Measurements from ENCODE around the gene LAMP5. TPM values are rescaled to one million over a fixed set of nuclear protein-coding genes. Genes with fewer than 3 reads are reported as not detected.
A peak's percentile ranks its signal among the peaks of the same experiment; 100 is the strongest.

LAMP5 gene
- total and polyA plus RNA-seq, 2 experiments from 2014 or later, result 0.89 to 1.9 TPM

DNA sequence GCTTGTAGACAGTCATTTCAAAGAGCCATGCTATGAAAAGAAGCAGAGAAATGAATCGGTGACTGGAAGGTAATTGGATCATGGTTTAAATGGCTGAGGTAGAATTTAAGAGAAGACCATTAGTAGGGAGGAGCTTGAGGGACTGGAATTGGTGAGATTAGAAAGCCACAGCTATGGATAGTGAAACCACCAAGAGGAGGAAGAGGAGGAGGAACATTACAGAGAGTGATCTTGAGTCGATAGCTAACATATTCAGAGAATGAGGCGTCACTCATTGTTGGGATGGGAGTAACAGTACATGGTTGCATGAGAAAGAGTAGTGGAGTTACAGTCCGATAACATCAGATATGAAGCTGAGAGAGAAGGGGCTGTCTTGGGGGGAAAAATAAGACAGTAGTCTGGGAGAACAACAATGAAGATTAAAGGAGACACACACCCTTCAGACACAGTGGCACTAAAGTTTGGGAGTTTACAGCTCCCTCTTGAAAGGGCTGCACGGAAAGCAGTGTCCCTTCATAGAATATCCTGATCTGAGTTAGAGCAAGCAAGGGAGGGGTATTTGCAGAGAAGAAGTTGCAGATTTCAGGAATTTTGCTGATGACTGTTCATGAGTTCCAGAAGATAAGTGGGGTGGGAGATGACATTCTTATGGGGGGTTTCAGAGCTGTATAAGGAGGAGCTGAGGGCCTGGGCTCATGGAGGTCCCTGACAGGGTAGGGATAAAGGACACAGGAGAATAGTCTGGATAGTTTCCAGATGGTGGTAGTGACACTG lies 15.1 kb upstream of the LAMP5 start:
- Histone ChIP-seq H3K36me3 (no peaks in the 10 kb centered on the region), H3K9me3 (ENCODE audit: low read depth) (no peaks in the 10 kb centered on the region), H3K4me3 (no peak overlapping the region), H3K27ac (no peak overlapping the region), H3K4me1 (ENCODE audit: low read depth) (no peaks in the 10 kb centered on the region), H3K27me3 (peaks cover 37% of the 10 kb centered on the region)
- DNase-seq (ENCODE audit: low read depth in 1 of 2, low spot score in 1 of 2), result no peak
- no peak for TF ChIP-seq CTCF (IDR thresholded peaks at IDR 0.05; ENCODE audit: low read depth, low read length)

DNA sequence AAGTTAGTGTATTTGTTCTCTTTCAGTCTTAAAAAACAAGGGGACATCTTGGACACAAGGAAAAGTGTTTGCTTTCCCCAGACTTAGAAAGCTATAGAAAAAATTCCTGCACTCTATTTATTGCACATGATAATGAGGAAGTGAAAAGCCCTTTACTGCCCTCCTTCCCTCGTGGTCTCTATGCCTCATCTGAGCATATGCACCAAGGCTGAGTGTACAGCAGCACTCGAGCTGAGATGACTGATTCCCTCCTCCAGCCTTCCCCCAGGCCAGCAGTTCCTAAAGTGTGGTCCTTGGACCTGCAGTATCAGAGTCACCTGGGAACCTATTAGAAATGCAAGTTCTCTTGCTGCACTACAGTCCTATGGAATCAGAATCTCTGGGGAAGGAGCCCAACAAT lies 14.3 kb upstream of the LAMP5 start:
- DNase-seq (ENCODE audit: low read depth in 1 of 2, low spot score in 1 of 2), result no peak
- no peak for TF ChIP-seq CTCF (IDR thresholded peaks at IDR 0.05; ENCODE audit: low read depth, low read length)

GRCh38 chr20:9501473-9501872 lies 12.9 kb upstream of the LAMP5 start:
- H3K4me3 ChIP-seq, result no peak overlapping the region
- TF ChIP-seq CTCF (IDR thresholded peaks at IDR 0.05; ENCODE audit: low read depth, low read length), result no peak
- DNase-seq (ENCODE audit: low read depth in 1 of 2, low spot score in 1 of 2), result no peak
- no peak overlapping the region for H3K27ac ChIP-seq
- no peaks in the 10 kb centered on the region for H3K4me1 ChIP-seq (ENCODE audit: low read depth)
- no peaks in the 10 kb centered on the region for H3K36me3 ChIP-seq
- peaks cover 57% of the 10 kb centered on the region for H3K27me3 ChIP-seq
- no peaks in the 10 kb centered on the region for H3K9me3 ChIP-seq (ENCODE audit: low read depth)

More for the DNA sequence above, 14.3 kb upstream of the LAMP5 start:
- Histone ChIP-seq H3K4me3 (no peak overlapping the region), H3K9me3 (ENCODE audit: low read depth) (no peaks in the 10 kb centered on the region), H3K27me3 (peaks cover 43% of the 10 kb centered on the region), H3K36me3 (no peaks in the 10 kb centered on the region), H3K27ac (no peak overlapping the region), H3K4me1 (ENCODE audit: low read depth) (no peaks in the 10 kb centered on the region)

GRCh38 chr20:9503526-9504245 lies 10.7 kb upstream of the LAMP5 start:
- no peaks in the 10 kb centered on the region for H3K36me3 ChIP-seq
- no peak overlapping the region for H3K4me3 ChIP-seq
- no peak overlapping the region for H3K27ac ChIP-seq
- peaks cover 79% of the 10 kb centered on the region for H3K27me3 ChIP-seq
- peak; percentile 5 to 25 for DNase-seq (ENCODE audit: low read depth in 1 of 2, low spot score in 1 of 2)
- TF ChIP-seq CTCF (IDR thresholded peaks at IDR 0.05; ENCODE audit: low read depth, low read length), result no peak
- H3K4me1 ChIP-seq (ENCODE audit: low read depth), result no peaks in the 10 kb centered on the region
- H3K9me3 ChIP-seq (ENCODE audit: low read depth), result no peaks in the 10 kb centered on the region

DNA sequence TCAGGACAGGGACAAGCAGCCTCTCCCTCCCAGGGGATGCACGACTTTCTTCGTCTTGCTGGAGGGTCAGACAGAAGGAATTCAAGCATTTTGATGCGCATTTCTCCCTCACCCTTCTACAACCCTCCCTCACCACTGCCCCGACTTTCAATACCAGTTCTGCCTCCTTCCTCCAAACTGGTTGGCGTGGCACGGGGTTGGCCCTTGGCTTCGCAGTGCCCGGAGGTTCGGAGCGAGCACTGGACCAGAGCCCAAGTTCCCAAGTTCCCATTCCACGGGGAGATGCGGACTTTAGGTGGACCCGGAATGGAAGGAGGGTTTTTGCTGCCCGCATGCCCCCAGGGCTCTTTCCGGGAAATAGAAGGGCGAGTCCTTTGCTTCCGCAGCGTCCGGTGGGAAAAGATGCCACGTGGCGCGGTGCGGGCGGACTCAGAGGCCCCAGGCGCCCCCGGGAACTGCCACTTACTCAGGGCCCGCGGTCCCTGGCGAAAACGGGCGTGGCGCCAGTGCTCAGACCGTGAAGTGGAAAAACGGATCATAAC lies 8.0 kb upstream of the LAMP5 start:
- no peaks in the 10 kb centered on the region for H3K4me1 ChIP-seq (ENCODE audit: low read depth)
- no peak for TF ChIP-seq CTCF (IDR thresholded peaks at IDR 0.05; ENCODE audit: low read depth, low read length)
- H3K4me3 ChIP-seq, result no peak overlapping the region
- H3K9me3 ChIP-seq (ENCODE audit: low read depth), result no peaks in the 10 kb centered on the region
- H3K36me3 ChIP-seq, result no peaks in the 10 kb centered on the region
- no peak overlapping the region for H3K27ac ChIP-seq
- H3K27me3 ChIP-seq, result peaks cover 91% of the 10 kb centered on the region
- DNase-seq (ENCODE audit: low read depth in 1 of 2, low spot score in 1 of 2), result no peak

Measured in cardiac muscle cell (in vitro differentiated cells and primary cell).